ENCODE data around the gene NDOR1. TPM values are rescaled to one million over a fixed set of nuclear protein-coding genes. Genes with fewer than 3 reads are reported as not detected.

The NDOR1 gene
- total and polyA plus RNA-seq, 8 donors = 9.1 to 19.5 (median 11.1) TPM

DNA sequence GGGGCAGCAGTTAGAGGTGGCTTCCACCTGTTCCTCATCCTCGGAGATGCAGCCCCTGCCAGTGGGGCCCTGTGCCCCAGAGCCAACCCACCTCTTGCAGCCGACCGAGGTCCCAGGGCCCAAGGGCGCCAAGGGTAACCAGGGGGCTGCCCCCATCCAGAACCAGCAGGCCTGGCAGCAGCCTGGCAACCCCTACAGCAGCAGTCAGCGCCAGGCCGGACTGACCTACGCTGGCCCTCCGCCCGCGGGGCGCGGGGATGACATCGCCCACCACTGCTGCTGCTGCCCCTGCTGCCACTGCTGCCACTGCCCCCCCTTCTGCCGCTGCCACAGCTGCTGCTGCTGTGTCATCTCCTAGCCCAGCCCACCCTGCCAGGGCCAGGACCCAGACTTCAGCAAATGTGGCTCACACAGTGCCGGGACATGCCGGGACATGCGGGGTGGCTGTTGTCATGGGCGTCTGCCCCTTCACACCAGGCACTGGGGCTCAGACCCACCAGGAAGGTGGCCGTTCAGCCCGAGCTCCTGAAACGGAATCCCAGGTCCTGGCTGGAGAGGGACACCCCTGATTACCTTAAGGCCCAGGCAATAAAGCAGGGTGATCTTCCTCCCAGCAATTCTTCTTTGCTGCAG is 20.3 kb downstream of the NDOR1 start:
- no peak for TF ChIP-seq CTCF (IDR thresholded peaks at IDR 0.05)
- no peak overlapping the region for H3K27ac ChIP-seq

DNA sequence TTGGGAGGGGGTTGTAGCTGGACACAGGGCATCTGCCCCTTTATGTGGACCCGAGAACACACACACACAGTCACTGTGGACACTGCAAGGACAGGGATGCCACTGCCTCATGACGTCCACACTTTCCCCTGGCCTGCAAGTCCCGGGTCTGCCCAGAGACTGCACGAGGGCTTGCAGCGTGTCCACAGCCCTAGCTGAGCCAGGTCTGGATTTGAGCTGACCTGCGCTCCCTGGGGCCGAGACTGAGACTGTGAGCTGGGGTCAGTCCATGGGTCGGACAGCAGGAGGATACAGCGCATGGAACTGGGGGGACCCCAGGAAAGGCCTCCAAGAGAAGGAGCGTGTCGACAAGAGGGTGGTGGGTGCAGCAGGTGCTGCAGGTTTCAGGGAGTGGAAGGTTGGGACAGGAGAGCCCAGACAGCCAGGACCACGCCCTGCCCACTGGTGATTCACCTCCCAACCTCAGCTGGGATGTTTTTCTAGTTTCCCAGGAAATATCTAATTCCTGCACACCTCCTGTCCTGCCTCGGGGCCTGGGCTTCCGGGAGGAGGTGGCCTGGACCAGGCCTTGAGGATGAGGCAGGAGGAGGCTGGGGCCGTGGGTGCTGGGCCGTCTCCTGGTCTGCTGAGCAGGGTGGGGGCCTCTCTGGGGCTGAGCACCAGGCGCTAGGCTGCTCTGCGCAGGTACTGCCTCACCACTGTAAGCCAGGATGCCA is 21.0 kb downstream of the NDOR1 start:
- no peak for ATAC-seq
- H3K27me3 ChIP-seq = peaks cover 0 to 59% of the 10 kb centered on the region in 2 donors
- no peak for DNase-seq
- no peak for TF ChIP-seq CTCF (IDR thresholded peaks at IDR 0.05)
- no peaks in the 10 kb centered on the region for H3K36me3 ChIP-seq
- H3K27ac ChIP-seq = peak overlapping the region; percentile 45 to 65
- intact Hi-C loops (cut with DNase I) = no loop called here
- peaks cover 12 to 45% of the 10 kb centered on the region in 2 donors for H3K4me1 ChIP-seq
- no peak overlapping the region for H3K4me3 ChIP-seq
- H3K9me3 ChIP-seq = no peaks in the 10 kb centered on the region

More for the DNA sequence above, 20.3 kb downstream of the NDOR1 start:
- peaks cover 0 to 59% of the 10 kb centered on the region in 2 donors for H3K27me3 ChIP-seq
- H3K4me1 ChIP-seq = peaks cover 12 to 47% of the 10 kb centered on the region in 2 donors
- DNase-seq (no peak), ATAC-seq (no peak)
- H3K4me3 ChIP-seq = no peak overlapping the region
- intact Hi-C loops (cut with DNase I) = no loop called here
- no peaks in the 10 kb centered on the region for H3K9me3 ChIP-seq
- H3K36me3 ChIP-seq = no peaks in the 10 kb centered on the region

GRCh38 chr9:137227054-137227852 is 21.8 kb downstream of the NDOR1 start, which contains the start of gene RNF224:
RNF224 (plus strand) TSS chr9:137227502; CDS start chr9:137228336, 834 bp downstream.
- Histone ChIP-seq H3K27ac (peak within 1 kb of the TSS; percentile 45 to 65), H3K36me3 (no peaks in the 10 kb centered on the region), H3K4me3 (no peak within 1 kb of the TSS), H3K27me3 (peaks cover 0 to 61% of the 10 kb centered on the region in 2 donors), H3K9me3 (no peaks in the 10 kb centered on the region), H3K4me1 (peaks cover 12 to 41% of the 10 kb centered on the region in 2 donors)
- intact Hi-C loops (cut with DNase I) = no loop called here
- DNase-seq (peak in 3 of 4 donors; percentile 82 to 93 (median 83)), ATAC-seq (peak; percentile 70)
- peak; percentile 73 to 91 for TF ChIP-seq CTCF (IDR thresholded peaks at IDR 0.05)

GRCh38 chr9:137227853-137228505 is 22.5 kb downstream of the NDOR1 start:
- no peak for DNase-seq
- Histone ChIP-seq H3K36me3 (no peaks in the 10 kb centered on the region), H3K27me3 (peaks cover 0 to 63% of the 10 kb centered on the region in 2 donors), H3K27ac (no peak overlapping the region), H3K4me3 (no peak overlapping the region), H3K9me3 (no peaks in the 10 kb centered on the region), H3K4me1 (peaks cover 5 to 33% of the 10 kb centered on the region in 2 donors)
- intact Hi-C loops (cut with DNase I) = no loop called here
- TF ChIP-seq CTCF (IDR thresholded peaks at IDR 0.05) = no peak
- ATAC-seq = no peak
